CD4-positive, alpha-beta T cell treated with Interferon gamma for 1 hour (primary cell): Measurements from ENCODE around the gene PIP5K1C.
"Not testable (repeated sequence)": the region's sequence is repeated elsewhere in the genome, so short reads cannot be mapped to it uniquely, and the experiment has no call there.

ENCODE experiments used
- DNase-seq: peaks from one replicate; pipeline ENCODE4 v3.0.0-alpha.2; 2020

The PIP5K1C gene

DNA sequence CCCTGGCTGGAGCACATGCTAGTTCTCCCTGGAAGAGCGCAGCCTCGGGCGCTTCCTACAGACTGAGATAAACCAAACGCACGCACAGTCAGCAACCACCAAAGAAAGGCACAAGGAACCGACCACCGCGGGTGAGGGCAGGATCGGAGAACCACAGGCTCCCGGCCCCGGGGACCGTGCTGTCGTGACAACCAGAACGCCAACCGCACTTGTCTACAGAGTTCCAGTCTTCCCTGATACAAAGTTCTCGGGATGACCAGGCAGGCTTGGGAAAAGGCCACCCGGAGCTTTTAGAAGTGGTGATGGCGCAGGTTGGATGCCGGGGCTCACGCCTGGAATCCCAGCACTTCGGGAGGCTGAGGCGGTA lies 40.5 kb downstream of the PIP5K1C start:
- no peak for DNase-seq

DNA sequence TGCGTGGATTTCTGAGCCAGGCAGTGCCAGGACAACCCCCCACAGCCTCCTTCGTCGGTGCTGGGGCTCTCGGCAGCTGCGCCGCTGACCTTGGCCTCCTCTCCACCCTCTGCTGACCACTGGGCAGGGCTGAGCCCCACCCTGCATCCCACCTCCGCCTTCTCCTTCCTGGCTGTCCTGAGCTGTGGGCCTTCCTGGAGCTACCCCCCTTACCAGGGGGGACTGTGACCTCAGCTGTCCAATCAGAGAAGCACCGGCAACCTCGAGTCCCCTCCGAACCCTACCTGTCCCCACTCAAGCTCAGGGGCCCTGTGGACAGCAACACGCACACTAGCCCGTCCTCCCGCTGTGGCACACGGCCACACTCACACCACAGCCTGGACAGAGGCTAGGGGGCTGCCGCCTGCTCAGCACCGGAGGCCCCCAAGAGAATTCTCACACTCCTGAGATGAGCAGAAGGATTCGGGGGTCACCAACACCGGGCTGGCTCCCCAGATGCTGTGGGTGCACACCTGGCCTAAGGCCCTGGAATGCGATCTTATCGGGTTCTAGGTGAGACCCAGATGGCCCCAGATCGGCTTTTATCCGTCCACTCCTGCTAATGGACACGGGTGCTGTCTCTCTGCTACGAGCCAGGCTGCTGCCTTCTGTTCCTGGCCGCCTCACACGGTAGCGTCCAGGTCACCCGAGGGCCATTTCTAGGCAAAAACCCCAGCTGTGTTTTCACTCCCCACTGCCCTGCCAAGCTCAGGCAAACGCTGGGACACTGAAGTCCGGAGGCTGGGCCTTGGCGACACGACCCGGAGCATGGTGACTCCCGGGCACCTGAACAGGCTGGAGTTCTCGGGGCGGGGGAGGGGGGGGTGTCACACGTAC lies 41.2 kb downstream of the PIP5K1C start:
- DNase-seq: no peak

DNA sequence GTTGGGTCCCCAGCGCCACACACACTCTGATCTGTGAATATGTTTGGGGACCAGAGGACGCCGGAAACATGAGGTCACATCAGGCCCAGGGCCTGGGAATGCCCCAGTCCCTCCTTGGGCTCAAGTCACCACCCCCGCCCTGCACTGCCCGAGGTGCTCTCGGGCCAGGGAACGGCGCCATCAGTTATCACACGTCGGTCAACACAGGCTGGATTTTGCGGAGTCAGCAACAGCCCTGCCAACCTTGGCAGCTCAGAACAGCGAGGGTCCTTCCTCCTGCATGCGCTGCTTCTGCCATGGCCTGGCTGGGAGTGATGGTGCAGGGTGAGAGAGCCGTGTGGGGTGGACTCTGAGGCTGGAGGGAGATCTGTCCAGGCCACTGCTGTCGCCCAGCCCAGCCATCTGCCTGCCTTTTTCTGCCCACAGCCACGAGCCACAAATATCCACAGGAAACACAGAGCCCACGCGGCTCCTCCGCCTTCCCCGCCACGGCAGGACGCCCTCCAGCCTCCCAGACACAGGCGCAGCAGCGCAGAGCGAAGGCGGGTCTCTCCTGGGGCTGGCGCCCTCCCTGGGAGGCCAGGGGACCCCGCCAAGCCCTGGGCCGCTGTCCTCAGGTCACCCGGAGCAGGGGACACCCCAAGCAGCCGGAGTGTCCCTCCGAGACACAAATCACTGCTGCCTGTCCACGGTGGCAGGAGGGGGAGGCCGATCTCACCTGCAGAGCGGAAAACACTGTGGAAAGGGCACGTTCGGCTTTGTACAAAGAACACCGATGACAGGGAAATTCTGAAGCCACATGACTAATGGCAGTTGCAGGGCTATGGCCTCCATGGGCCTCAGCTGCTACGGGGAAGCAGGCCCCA lies 42.0 kb downstream of the PIP5K1C start:
- DNase-seq: no peak

DNA sequence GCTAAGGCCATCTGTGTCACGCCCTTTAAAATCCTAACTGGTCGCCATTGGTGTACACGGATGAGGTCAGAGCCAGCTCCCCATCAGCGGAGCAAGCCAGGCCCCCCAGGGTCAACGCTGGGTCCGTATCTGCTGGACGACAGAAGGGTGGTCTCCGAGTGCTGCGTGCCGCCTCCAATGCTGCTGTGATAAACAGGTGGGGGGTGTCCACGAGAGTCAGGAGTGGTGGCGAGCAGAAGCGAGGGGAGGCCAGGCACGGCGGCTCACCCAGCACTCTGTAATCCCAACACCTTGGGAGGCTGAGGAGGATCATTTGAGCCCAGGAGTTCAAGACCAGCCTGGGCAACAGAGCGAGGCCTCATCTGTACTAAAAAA lies 42.9 kb downstream of the PIP5K1C start:
- no peak for DNase-seq

DNA sequence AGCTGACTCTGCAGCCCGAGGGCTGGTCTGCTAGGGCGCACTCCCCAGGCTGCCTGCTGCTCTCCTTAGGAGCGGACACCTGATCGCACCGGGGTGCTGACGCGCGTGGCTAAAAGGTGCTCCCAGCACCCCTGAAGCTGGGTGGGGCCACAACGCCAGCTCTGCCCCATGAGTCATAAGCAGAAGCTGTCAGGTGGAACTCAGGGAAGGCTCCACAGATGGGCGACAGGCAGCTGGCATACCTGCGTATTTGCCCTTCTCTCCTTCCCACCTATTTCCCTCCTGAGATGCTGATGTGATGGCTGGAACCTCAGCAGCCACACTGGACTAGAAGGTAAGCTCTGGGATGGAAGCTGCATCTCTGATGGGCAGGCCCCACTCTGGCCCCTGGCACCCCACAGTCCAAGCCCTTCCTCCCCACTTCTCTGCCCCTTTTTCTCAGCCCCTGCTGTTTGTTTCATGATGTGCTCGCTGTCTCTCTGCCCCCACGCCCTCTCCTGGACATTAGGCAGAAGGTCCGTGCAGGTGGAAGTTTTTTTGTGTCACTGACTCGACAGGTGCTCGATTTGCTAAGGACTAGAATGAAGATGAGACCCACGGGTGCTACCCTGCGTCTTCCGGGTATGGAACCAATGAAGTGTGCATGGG lies 43.4 kb downstream of the PIP5K1C start:
- DNase-seq: no peak

DNA sequence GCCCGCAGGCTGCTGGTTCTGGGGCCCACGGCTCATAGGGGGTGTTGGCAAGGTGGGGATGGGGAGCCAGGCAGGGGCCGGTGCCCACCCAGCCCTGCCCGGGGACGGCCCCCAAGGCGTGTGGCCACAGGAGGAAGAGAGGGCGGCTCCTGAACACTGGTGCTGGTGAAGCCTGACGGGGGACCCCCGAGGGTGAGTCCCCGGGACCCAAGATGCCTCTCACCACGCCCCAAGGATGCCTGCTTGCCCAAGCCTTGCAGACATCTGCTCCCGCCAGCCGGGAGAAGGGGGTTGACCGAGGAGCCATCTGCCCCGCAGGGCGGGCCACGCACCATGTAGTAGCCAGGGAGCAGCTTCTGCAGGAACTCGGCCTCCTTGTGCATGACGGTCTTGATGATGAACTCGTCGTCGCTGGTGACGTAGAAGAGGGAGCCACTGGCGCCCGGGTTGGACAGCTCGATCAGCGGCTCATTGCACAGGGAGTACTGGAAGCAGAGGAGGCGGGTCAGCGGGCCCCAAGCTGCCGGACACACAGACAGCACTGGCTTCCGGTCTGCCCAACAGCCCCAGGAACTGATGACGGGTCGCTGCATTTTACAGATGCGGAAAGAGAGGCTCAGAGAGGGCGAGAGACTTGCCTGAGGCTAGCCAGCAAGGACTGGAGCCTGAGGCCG lies 44.1 kb downstream of the PIP5K1C start:
- no peak for DNase-seq

DNA sequence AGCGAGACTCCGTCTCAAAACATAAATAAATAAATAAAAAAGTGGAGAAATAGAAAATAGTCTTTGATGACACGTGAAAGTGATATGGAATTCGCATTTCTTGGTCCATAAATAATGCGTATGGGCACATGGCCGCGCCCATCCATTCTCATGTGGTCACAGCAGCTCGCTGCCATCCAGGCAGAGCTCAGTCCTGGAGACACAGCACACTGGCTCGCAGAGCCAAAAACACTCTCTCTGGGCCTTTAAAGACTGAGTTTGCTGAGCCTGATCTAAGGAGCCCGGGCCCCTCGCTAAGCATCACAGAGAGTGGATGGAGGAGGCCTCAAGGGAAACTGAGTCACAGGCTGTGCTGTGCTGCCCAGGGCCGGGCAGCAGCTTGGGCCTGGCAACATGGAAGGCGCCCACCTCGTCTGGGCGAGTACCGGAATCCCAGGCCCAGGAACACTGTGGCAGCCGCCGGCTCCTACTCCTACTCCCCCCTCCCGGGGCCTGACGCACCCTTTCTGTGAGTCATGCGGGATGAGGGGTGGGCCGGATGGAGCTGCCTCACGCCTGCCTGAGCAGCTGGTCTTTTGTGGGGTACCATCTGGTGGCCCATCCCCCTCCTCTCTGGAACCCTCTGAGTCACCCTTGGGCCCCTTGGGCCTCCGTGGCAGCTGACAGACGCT lies 44.7 kb downstream of the PIP5K1C start:
- DNase-seq: peak; percentile 11

DNA sequence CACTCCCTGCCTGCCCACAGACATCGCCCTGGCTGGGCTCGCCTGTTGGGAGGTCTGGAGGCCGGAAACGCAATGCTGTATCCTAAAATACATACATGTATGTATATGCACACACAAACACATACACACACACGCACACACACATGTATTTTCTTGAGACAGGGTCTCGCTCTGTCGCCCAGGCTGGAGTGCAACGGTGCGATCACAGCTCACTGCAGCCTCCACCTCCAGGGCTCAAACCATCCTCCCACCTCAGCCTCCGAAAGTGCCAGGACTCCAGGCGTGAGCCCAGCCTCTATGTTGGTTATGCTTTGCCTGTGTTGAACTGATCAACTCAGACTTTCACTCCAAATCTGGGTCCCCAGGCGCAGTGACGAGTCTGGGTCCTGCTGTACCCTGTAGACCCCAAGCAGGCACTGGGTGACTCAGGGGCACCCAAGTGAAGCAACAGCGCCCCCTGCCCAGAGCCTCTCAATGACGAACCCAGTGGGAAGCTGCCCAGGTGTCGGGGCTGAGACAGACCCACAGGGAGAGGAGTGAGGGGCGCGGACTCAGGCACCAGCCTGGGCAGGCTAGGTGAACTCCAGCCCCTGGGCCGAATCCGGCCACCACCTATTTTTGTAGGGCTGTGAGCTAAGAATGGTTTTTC lies 46.3 kb downstream of the PIP5K1C start:
- DNase-seq: no peak

DNA sequence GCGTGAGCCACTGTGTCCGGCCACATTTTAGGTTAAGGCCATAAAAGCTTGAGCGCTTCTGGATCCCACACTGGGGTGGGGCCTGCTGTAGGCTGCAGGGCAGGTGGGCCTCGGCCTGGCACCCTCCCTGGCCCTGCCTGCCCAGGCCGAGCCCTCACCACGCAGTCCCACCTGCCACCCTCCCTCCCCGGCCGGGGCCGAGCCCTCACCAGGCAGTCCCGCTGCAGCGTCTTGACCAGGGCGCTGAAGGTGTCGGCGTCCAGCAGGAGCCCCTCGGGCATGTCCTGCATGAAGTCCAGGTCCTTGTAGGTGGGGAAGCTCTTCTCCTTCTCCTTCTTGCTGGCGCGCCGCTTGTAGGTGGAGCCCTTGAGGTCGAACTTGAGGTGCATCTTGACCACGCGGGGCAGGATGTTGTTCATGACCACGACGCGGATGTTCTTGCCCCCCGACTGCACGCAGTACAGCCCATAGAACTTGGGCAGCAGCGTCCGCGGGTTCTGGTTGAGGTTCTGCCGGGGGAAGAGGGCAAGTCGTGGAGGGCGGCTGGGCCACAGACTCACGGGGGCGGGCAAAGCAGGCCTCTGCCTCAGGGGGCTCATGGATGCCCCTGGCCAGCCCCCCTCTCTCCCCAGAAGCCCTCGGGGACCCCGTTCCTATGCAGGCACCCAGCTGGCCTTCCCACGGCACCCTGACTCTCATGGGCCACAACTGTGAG lies 47.0 kb downstream of the PIP5K1C start:
- no peak for DNase-seq

DNA sequence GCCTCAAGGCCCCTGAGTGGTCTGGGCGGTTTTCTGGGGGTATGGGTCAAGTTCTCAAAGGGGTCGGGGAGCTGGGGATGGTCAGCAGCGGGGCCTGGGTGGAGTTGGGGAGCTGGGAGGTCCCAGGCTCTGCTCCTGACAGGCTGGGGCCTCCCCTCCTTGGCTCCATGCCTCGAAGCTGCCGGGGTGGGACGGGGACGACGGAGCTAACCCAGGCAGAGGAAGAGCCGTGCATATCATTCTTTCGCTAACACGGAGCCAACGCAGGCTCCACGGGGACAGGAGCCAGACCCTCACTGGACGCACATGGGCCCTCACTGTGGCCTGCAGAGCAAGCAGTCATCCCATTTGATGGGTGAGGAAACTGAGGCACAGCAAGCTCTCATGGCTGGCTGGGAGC lies 47.8 kb downstream of the PIP5K1C start:
- DNase-seq: no peak

DNA sequence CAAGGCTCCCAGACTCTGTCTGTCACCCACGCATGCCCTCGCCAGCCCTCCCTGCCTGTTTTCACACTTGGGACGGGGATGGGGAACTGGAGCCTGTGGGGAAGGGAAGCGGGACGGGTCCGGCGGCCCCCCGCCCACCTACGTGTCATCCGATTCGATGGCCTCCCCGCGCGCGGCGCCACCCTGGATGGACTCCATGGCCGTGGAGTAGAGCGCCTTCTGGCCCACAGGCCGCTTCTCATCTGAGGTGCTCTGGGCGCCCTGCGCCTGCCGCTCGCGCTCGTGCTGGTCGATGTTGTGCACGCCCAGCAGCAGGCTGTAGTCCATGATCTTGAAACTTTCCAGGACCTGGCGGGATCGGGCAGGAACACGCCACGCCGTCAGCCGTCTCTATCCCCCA lies 48.6 kb downstream of the PIP5K1C start:
- DNase-seq: no peak

DNA sequence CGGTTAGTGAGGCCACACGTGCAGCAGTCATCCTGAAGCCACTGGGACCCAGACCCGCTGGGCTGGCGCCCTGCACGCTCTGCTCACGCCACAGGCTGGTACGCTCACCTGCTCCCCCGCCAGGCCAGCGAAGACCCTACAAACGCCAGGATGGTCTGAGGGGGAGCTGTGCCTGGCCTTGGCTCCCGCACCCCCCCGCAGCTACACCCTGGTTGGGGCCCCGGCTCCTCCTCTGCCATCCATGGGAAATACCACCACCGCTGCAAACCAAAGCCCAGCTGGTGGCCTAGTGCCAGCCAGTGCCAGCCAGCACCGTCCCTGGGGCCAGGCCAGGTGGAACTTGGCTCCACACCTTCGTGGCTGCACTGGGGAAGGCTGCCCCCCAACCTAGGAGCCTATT lies 50.4 kb downstream of the PIP5K1C start:
- no peak for DNase-seq

DNA sequence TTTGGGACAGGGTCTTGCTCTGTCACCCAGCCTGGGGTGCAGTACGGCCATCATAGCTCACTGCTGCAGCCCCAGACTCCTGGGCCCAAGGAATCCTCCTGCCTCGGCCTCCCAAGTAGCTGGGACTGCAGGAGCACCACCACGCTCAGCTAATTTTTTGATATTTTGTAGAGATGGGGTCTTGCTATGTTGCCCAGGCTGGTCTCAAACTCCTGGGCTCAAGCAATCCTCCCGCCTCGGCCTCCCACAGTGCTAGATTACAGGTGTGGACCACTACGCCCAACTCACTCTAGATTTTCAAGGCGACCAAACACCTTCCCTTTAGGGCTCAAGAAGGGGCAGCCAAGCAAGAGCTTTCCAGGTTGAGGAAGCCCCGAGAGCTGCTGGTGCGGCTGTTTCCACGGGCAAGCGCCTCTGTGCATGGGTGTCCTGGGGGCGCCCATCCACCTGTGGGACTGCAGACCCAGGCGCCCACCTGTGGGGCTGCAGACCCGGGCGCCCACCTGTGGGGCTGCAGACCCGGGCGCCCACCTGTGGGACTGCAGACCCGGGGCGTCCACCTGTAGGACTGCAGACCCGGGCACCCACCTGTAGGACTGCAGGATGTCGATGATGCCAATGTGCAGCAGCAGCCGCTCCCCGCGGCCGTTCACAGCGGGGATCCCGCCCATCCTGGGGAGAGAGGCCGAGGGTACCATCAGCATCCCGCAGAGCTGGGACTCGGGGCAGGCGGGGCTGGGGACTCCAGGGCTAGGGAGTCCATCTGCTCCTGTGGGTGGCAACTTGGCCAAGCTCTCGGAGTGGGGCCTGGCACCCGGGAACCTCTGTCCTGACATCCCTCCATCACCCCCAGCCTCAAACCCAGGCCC lies 52.0 kb downstream of the PIP5K1C start:
- DNase-seq: no peak

DNA sequence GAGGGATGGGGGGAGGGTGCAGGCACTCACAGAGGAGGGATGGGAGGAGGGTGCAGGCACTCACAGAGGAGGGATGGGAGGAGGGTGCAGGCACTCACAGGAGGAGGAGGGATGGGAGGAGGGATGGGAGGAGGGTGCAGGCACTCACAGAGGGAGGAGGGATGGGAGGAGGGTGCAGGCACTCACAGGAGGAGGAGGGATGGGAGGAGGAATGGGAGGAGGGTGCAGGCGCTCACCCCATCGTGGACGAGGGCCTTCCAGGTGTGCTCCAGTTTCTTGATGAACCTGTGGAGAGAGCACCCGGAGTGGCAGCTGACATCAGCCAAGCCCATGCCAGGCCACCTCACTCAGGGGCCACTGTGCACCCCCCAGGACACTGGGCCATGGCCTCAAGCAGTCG lies 53.2 kb downstream of the PIP5K1C start:
- DNase-seq: not testable (repeated sequence)

DNA sequence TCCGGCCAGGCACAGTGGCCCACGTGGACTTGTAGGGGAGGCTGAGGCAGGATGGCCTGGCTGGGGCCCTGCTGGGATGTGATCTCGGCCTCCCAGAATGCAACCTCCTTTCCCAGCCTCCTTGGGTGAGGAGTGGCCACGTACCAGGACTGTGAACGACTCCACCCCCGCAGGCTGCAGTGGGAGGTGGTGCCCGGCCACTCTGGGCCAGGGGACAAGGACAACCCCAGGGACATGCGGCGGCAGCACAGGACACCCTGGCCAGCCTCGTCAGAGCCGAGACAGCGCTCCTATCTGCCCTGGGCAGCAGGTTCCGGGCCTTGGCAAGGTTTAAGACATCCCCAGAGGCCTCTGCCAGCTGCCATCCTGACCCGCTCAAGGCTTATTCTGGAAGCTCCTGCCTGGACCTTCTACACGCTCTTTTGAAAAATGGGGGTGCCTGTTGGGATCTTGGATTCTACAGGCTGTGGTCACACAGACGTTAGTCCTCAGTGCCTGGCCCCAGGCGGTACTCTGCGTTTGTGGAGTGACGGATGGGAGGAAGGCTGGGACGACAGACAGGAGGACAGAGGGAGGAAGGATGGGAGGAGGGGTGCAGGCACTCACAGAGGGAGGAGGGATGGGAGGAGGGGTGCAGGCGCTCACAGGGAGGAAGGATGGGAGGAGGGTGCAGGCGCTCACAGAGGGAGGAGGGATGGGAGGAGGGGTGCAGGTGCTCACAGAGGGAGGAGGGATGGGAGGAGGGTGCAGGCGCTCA lies 53.8 kb downstream of the PIP5K1C start:
- DNase-seq: no peak

DNA sequence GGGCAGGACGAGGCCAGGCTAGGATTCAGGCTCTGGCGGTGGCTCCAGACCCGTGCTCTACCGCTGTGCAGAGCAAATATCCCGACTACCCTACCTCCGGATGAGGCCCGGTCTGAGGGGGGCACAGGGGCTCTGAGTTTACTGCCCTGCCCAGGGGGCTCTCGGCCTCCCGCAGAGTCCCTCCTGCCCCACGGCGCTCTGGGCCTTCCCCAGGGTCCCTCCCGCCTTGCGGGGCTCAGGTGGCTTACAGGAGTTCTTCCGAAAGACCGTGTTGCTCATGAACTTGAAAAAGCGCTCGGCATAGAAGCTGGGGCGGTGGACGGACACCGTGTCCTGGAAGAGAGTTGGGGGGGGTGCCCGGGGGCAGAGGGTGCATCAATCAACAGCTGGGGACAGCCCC lies 54.5 kb downstream of the PIP5K1C start:
- no peak for DNase-seq

DNA sequence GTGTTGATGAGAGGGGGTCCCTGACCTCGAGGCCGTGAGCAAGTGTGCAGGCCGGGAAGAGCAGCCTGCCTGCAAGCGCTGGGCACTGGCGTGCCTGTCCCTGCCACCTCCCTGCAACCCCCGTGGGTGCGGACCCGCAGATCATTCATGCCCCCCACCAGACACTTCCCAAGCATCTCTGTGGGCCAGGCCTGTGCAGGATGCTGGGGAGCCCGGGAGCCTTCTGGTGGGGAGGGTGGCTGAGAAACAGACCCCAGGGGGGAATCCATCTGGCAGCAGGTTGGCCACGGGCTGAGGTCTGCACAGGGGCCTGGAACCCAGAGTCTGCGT lies 55.2 kb downstream of the PIP5K1C start:
- DNase-seq: no peak

DNA sequence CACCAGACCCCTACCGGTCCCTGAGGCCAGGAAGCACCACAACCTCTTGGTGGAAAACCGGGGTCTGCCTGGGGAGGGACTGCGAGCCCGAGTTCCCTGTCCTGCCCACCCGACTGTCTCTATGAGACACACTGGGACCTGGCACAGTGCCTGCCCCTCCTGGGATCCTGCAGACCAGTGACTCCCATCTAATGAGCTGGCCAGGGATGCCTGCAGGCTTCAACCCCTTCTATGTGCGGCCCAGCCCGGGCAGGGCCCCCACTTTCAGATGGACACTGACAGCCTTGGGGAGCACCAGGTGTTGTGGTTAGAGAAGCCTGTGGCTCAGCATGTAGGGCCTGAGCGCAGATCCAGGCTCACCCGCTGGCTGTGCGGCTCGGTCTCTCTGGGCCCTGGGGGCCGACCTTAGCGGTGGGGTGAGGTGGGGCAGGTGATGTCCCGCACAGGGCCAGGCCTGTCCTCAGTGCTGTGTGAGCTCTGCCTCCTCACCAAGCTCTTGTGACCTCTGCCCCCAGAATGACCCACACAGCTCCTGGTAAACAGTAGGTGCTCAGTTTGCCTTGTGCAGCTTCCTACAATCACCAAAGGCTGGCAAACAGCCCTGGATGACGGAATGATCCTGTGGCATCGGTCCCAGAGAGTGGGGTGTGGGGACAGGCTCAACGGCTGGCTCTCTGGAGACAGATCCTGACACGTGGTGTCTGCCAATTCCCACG lies 55.8 kb downstream of the PIP5K1C start:
- DNase-seq: no peak
